Tibial nerve (tissue), 4 donors: ENCODE measurements around the gene USP6NL.

Experiments
- EP300 ChIP-seq, 2 donors: sonication (generic); formaldehyde crosslinking; IDR thresholded peaks; one replicate each; pipeline ENCODE4 v1.6.1; 2017; ENCODE audit warnings: antibody characterized with exemption in 2 of 2, mild to moderate bottlenecking in 1 of 2
- POLR2A ChIP-seq, 2 donors: fragments of 450-650 bp; IDR thresholded peaks; one replicate each; pipeline ENCODE4 v1.6.1; 2017; ENCODE audit warnings: antibody characterized with exemption in 2 of 2, mild to moderate bottlenecking in 2 of 2, moderate library complexity in 2 of 2
- TF ChIP-seq, protein P1 (sequence below), 5 experiments: fragments of 200-600 bp in 3 of 5; fragments of 450-650 bp in 2 of 5; sonication (generic) in 3 of 5; IDR thresholded peaks; one replicate each; pipeline ENCODE4 v1.5.1; 2016 to 2019; ENCODE audit warnings: antibody characterized with exemption in 5 of 5, mild to moderate bottlenecking in 3 of 5, moderate library complexity in 2 of 5

DNA sequence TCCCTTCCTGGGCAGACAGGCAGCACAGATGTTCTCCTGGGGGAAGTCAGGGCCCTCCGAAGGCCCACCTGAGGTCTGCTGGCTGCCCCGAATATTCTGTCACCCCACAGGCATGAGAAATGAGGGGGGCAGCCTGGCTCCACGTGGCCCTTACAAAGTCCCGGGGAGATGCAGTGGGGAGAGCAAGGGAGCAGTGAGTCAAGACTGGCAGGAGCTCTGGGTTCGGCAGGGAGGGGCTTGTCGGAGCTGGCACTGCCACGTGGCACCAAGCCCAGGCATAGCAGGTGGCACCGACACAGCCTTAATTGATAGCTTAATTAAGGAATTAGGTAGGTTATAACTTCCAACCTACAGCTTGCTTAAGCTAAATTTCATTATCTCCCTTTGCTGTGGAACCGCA, 163.9 kb downstream of the USP6NL start:
- TF ChIP-seq, protein P1, sequence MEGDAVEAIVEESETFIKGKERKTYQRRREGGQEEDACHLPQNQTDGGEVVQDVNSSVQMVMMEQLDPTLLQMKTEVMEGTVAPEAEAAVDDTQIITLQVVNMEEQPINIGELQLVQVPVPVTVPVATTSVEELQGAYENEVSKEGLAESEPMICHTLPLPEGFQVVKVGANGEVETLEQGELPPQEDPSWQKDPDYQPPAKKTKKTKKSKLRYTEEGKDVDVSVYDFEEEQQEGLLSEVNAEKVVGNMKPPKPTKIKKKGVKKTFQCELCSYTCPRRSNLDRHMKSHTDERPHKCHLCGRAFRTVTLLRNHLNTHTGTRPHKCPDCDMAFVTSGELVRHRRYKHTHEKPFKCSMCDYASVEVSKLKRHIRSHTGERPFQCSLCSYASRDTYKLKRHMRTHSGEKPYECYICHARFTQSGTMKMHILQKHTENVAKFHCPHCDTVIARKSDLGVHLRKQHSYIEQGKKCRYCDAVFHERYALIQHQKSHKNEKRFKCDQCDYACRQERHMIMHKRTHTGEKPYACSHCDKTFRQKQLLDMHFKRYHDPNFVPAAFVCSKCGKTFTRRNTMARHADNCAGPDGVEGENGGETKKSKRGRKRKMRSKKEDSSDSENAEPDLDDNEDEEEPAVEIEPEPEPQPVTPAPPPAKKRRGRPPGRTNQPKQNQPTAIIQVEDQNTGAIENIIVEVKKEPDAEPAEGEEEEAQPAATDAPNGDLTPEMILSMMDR (IDR thresholded peaks at IDR 0.05): no peak
- TF ChIP-seq POLR2A (IDR thresholded peaks at IDR 0.05) (no peak), EP300 (IDR thresholded peaks at IDR 0.05) (no peak)
